ENCODE results near the gene CALD1.

The CALD1 gene

DNA sequence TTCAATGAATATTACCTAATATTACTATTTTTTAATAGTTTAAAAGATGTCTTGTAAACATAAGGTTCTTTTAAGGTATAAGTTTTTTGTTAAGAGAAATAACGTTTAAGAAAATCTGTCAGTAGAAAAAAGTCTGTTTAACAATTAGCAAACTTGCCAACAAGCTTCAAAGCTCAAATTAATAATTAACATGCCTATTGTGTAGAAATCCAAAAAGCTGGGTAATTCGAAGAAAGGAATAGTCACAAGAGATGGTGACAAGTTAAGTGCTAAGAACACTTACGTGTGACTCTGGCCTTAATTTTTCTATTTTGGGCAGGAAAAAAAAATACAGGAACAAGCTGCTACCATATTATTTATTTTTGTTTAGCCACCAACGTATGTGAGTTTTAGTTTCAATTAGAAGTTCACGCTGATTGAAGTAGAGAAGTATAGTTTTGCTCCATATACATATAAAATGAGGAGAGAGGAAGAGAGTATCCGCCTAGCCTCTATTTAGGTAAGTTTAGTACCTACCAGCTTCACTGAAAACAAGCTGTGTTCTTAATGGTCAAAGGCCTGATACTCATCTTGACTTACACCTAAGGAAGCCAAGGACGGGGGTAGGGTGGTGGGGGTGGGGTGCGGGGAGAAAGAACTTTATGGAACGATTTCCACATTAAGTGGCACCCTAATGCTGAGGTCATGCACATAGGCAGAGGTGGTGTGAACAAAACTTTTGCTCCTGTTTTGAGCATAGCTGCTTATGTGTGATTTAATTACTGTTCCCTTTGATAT is 163.4 kb downstream of the CALD1 start:
- no peak overlapping the region for H4K8ac ChIP-seq (ENCODE audit: low read depth, low read length)
- H2AK5ac ChIP-seq (ENCODE audit: low read depth, low read length) = no peak overlapping the region
- no peak overlapping the region for H2BK15ac ChIP-seq (ENCODE audit: low read length)
- no peaks in the 10 kb centered on the region for H3K79me1 ChIP-seq (ENCODE audit: low read depth, low read length)
- no peak overlapping the region for H2BK5ac ChIP-seq (ENCODE audit: low read length)
- H3K4me1 ChIP-seq (ENCODE audit: control insufficient read depth in 2 of 2, insufficient read depth in 1 of 2, low read depth in 1 of 2, low read length in 2 of 2) = peaks cover 3 to 5% of the 10 kb centered on the region in 2 donors
- peaks cover 7 to 71% of the 10 kb centered on the region in 2 donors for H3K36me3 ChIP-seq (replicated peaks in 1 of 2; ENCODE audit: control insufficient read depth in 2 of 2, insufficient read depth in 2 of 2, low read length in 2 of 2)
- no peak overlapping the region for H3K14ac ChIP-seq (ENCODE audit: low read length)
- peaks cover 0 to 2% of the 10 kb centered on the region in 2 donors for H3K9me3 ChIP-seq (replicated peaks in 1 of 2; ENCODE audit: control insufficient read depth in 2 of 2, insufficient read depth in 1 of 2, low read depth in 1 of 2, low read length in 2 of 2)
- no peak overlapping the region for H3K18ac ChIP-seq (ENCODE audit: low read length)
- H3K23ac ChIP-seq (ENCODE audit: low read depth, low read length, poor library complexity) = no peak overlapping the region
- H3K4ac ChIP-seq (ENCODE audit: low read length) = no peak overlapping the region
- no peak overlapping the region for H3K4me2 ChIP-seq (ENCODE audit: insufficient read depth, low read length, poor library complexity, severe bottlenecking)
- H3K9ac ChIP-seq (ENCODE audit: low read depth, low read length, poor library complexity) = no peak overlapping the region
- H2BK120ac ChIP-seq (ENCODE audit: low read depth, low read length) = no peak overlapping the region
- H4K91ac ChIP-seq (ENCODE audit: low read depth, low read length, poor library complexity) = no peak overlapping the region
- H3K27ac ChIP-seq (replicated peaks; ENCODE audit: low read length) = no peak overlapping the region
- H2BK12ac ChIP-seq (ENCODE audit: low read length) = no peak overlapping the region
- H2AFZ ChIP-seq (ENCODE audit: low read length) = no peak overlapping the region
- 100% methylated on average over 1 of the region's 9 CpGs; no CpG with 5 or more reads in 1 of the 2 donors for WGBS, 2 donors (ENCODE audit: extremely low coverage in 2 of 2, insufficient read length in 2 of 2, insufficient replicate concordance in 1 of 2)
- no peak for DNase-seq (ENCODE audit: low spot score)
- no peak overlapping the region for H3K4me3 ChIP-seq (ENCODE audit: low read length in 2 of 2)
- H3K27me3 ChIP-seq (ENCODE audit: control insufficient read depth in 3 of 3, insufficient read depth in 3 of 3, low read depth in 1 of 3, low read length in 3 of 3) = no peaks in the 10 kb centered on the region

DNA sequence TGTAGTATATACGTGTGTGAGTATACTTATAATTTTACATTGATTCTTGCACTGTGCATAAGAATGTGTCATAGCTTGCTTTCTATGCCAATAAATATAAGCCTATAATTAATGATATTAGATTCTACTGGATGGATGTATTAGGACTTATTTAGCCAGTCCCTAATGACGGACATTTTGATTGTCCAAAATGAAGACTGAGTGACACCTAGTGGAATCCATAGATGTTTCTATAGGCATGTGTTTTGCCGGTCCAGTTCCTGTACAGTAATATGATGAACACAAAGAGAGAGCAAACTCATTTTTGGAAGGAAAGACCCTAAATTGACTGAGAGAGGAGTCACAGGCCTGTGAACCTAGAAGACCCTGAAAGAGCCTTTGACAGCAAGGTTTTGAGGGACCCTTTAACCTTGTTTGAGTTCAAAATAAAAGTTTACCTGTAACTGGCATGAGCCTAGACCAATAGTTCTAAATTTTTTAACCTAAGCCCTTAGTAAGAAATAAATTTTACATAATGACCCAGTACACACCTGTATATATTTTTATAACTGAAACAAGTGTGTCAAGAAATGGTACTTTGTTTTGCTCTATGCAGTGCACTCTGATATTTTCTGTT is 164.5 kb downstream of the CALD1 start:
- H2AK5ac ChIP-seq (ENCODE audit: low read depth, low read length) = no peak overlapping the region
- DNase-seq (ENCODE audit: low spot score) = no peak
- no peak overlapping the region for H3K18ac ChIP-seq (ENCODE audit: low read length)
- H3K4me1 ChIP-seq (ENCODE audit: control insufficient read depth in 2 of 2, insufficient read depth in 1 of 2, low read depth in 1 of 2, low read length in 2 of 2) = peaks cover 0 to 2% of the 10 kb centered on the region in 2 donors
- H3K4ac ChIP-seq (ENCODE audit: low read length) = no peak overlapping the region
- H3K36me3 ChIP-seq (replicated peaks in 1 of 2; ENCODE audit: control insufficient read depth in 2 of 2, insufficient read depth in 2 of 2, low read length in 2 of 2) = peaks cover 7 to 77% of the 10 kb centered on the region in 2 donors
- H3K9ac ChIP-seq (ENCODE audit: low read depth, low read length, poor library complexity) = no peak overlapping the region
- H3K9me3 ChIP-seq (replicated peaks in 1 of 2; ENCODE audit: control insufficient read depth in 2 of 2, insufficient read depth in 1 of 2, low read depth in 1 of 2, low read length in 2 of 2) = peaks cover 0 to 2% of the 10 kb centered on the region in 2 donors
- no peak overlapping the region for H3K27ac ChIP-seq (replicated peaks; ENCODE audit: low read length)
- no peaks in the 10 kb centered on the region for H3K27me3 ChIP-seq (ENCODE audit: control insufficient read depth in 3 of 3, insufficient read depth in 3 of 3, low read depth in 1 of 3, low read length in 3 of 3)
- H3K79me1 ChIP-seq (ENCODE audit: low read depth, low read length) = no peaks in the 10 kb centered on the region
- no peak overlapping the region for H4K8ac ChIP-seq (ENCODE audit: low read depth, low read length)
- no peak overlapping the region for H4K91ac ChIP-seq (ENCODE audit: low read depth, low read length, poor library complexity)
- H3K23ac ChIP-seq (ENCODE audit: low read depth, low read length, poor library complexity) = no peak overlapping the region
- no peak overlapping the region for H2BK120ac ChIP-seq (ENCODE audit: low read depth, low read length)
- H3K4me3 ChIP-seq (ENCODE audit: low read length in 2 of 2) = no peak overlapping the region
- H2BK5ac ChIP-seq (ENCODE audit: low read length) = no peak overlapping the region
- H2AFZ ChIP-seq (ENCODE audit: low read length) = no peak overlapping the region
- no peak overlapping the region for H2BK12ac ChIP-seq (ENCODE audit: low read length)
- no peak overlapping the region for H2BK15ac ChIP-seq (ENCODE audit: low read length)
- H3K14ac ChIP-seq (ENCODE audit: low read length) = no peak overlapping the region
- WGBS, 2 donors (ENCODE audit: extremely low coverage in 2 of 2, insufficient read length in 2 of 2, insufficient replicate concordance in 1 of 2) = no CpG with 5 or more reads among the region's 3 CpGs
- H3K4me2 ChIP-seq (ENCODE audit: insufficient read depth, low read length, poor library complexity, severe bottlenecking) = no peak overlapping the region

DNA sequence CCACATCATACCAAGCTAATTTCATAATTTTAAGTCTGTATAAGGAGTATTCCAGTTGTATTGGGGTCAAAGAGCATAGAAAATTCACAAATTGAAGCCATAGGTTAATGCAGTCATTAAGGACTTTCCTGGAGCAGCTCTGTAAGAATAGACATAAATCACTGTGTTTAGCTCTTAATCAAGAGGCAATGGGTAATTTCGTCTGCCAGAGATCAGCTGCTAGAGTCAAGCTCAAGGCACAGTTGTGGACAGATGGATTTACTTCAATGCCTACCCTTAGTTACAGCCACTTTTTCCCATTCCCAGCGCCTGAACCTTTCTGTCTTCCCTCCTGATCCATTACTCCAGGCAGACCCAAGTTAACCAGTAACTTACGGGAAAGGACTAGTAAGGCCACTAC is 166.3 kb downstream of the CALD1 start:
- Histone ChIP-seq H3K4me3 (ENCODE audit: low read length in 2 of 2) (no peak overlapping the region), H3K23ac (ENCODE audit: low read depth, low read length, poor library complexity) (no peak overlapping the region), H3K4ac (ENCODE audit: low read length) (no peak overlapping the region), H3K79me1 (ENCODE audit: low read depth, low read length) (no peaks in the 10 kb centered on the region), H3K27ac (replicated peaks; ENCODE audit: low read length) (no peak overlapping the region), H3K27me3 (ENCODE audit: control insufficient read depth in 3 of 3, insufficient read depth in 3 of 3, low read depth in 1 of 3, low read length in 3 of 3) (no peaks in the 10 kb centered on the region), H3K9ac (ENCODE audit: low read depth, low read length, poor library complexity) (no peak overlapping the region), H2BK12ac (ENCODE audit: low read length) (no peak overlapping the region), H2BK120ac (ENCODE audit: low read depth, low read length) (no peak overlapping the region), H3K9me3 (replicated peaks in 1 of 2; ENCODE audit: control insufficient read depth in 2 of 2, insufficient read depth in 1 of 2, low read depth in 1 of 2, low read length in 2 of 2) (peaks cover 4 to 6% of the 10 kb centered on the region in 2 donors), H3K36me3 (replicated peaks in 1 of 2; ENCODE audit: control insufficient read depth in 2 of 2, insufficient read depth in 2 of 2, low read length in 2 of 2) (peaks cover 13 to 83% of the 10 kb centered on the region in 2 donors), H2BK15ac (ENCODE audit: low read length) (no peak overlapping the region), H2AFZ (ENCODE audit: low read length) (no peak overlapping the region), H2AK5ac (ENCODE audit: low read depth, low read length) (no peak overlapping the region), H3K14ac (ENCODE audit: low read length) (no peak overlapping the region), H3K4me1 (ENCODE audit: control insufficient read depth in 2 of 2, insufficient read depth in 1 of 2, low read depth in 1 of 2, low read length in 2 of 2) (peaks cover 0 to 2% of the 10 kb centered on the region in 2 donors), H3K18ac (ENCODE audit: low read length) (no peak overlapping the region), H4K8ac (ENCODE audit: low read depth, low read length) (no peak overlapping the region), H3K4me2 (ENCODE audit: insufficient read depth, low read length, poor library complexity, severe bottlenecking) (no peak overlapping the region), H2BK5ac (ENCODE audit: low read length) (no peak overlapping the region), H4K91ac (ENCODE audit: low read depth, low read length, poor library complexity) (no peak overlapping the region)
- WGBS, 2 donors (ENCODE audit: extremely low coverage in 2 of 2, insufficient read length in 2 of 2, insufficient replicate concordance in 1 of 2) = no CpG with 5 or more reads among the region's 3 CpGs
- no peak for DNase-seq (ENCODE audit: low spot score)

DNA sequence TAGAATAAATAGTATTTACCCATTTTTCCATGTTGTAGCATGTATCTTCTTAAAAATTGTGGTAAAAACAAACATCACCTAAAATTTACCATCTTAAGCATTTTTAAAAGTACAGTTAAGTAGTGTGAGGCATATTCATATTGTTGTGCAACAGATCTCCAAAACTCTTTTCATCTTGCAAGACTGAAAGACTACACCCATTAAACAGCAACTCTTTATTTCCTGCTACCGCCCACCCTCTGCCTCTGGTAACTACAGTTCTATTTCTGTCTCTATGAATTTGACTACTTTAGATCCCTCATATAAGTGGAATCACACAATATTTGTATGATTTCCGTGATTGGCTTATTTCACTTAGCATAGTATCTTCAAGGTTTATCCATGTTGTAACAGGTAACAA is 166.8 kb downstream of the CALD1 start:
- WGBS, 2 donors (ENCODE audit: extremely low coverage in 2 of 2, insufficient read length in 2 of 2, insufficient replicate concordance in 1 of 2) = no CpG with 5 or more reads among the region's 2 CpGs
- H2BK5ac ChIP-seq (ENCODE audit: low read length) = no peak overlapping the region
- DNase-seq (ENCODE audit: low spot score) = no peak

More for the DNA sequence above, 166.8 kb downstream of the CALD1 start:
- Histone ChIP-seq H2AFZ (ENCODE audit: low read length) (no peak overlapping the region), H3K4me2 (ENCODE audit: insufficient read depth, low read length, poor library complexity, severe bottlenecking) (no peak overlapping the region), H3K4me1 (ENCODE audit: control insufficient read depth in 2 of 2, insufficient read depth in 1 of 2, low read depth in 1 of 2, low read length in 2 of 2) (peaks cover 0 to under 1% of the 10 kb centered on the region in 2 donors), H3K18ac (ENCODE audit: low read length) (no peak overlapping the region), H3K4ac (ENCODE audit: low read length) (no peak overlapping the region), H3K27ac (replicated peaks; ENCODE audit: low read length) (no peak overlapping the region), H2BK120ac (ENCODE audit: low read depth, low read length) (no peak overlapping the region), H3K23ac (ENCODE audit: low read depth, low read length, poor library complexity) (no peak overlapping the region), H2BK15ac (ENCODE audit: low read length) (no peak overlapping the region), H3K9me3 (replicated peaks in 1 of 2; ENCODE audit: control insufficient read depth in 2 of 2, insufficient read depth in 1 of 2, low read depth in 1 of 2, low read length in 2 of 2) (peaks cover 4 to 6% of the 10 kb centered on the region in 2 donors), H2BK12ac (ENCODE audit: low read length) (no peak overlapping the region), H3K14ac (ENCODE audit: low read length) (no peak overlapping the region), H3K79me1 (ENCODE audit: low read depth, low read length) (no peaks in the 10 kb centered on the region), H4K8ac (ENCODE audit: low read depth, low read length) (no peak overlapping the region), H3K36me3 (replicated peaks in 1 of 2; ENCODE audit: control insufficient read depth in 2 of 2, insufficient read depth in 2 of 2, low read length in 2 of 2) (peaks cover 17 to 84% of the 10 kb centered on the region in 2 donors), H3K4me3 (ENCODE audit: low read length in 2 of 2) (no peak overlapping the region), H4K91ac (ENCODE audit: low read depth, low read length, poor library complexity) (no peak overlapping the region), H2AK5ac (ENCODE audit: low read depth, low read length) (no peak overlapping the region), H3K9ac (ENCODE audit: low read depth, low read length, poor library complexity) (no peak overlapping the region), H3K27me3 (ENCODE audit: control insufficient read depth in 3 of 3, insufficient read depth in 3 of 3, low read depth in 1 of 3, low read length in 3 of 3) (no peaks in the 10 kb centered on the region)

Data from neuronal stem cell (in vitro differentiated cells).